Inferior parietal cortex (tissue), 1 donor: ENCODE data around the gene DCLK1.

Source experiments
- DNase-seq: peaks from one replicate; pipeline ENCODE4 v3.0.0-alpha.2; 2016; ENCODE audit errors: extremely low spot score

The DCLK1 gene

DNA sequence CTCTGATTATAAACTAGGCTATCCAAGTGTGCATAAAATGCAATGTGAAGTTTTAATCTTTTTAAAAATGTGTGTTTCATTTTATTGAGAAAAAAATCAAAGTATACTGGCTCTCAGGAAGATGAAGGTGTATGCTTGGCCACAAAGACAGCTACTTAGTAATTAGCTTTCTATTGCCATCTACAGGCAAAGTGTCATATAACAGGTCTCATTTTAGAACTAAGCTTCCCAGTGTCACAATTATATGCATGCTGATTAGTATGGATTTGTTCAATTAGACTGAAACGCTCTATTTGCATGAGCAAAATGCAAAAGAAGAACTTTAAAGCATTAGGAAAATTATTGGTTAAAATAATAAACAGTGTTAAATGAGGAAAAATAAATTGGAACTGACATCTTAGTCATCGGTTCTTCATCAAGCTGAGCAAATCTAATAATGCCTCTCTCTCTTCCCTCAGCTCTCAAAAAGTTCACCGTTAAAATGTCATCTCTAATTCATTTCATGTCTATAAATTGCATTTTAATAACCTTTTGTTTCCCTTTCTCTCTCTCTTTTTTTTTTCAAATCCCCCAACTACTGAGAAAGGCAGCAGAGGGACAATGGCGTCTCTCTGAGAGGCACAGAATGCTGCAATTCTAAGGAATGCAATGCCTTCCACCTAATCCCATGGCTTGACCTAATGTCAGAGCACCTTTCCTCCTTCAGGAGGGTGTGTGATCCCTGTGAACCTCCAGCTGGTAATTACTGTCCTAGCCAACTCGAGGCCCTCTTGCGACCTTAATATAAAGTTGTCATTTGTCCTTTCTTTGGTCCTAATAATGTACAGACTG is 341.6 kb downstream of the DCLK1 start:
- DNase-seq: peak; percentile 61

DNA sequence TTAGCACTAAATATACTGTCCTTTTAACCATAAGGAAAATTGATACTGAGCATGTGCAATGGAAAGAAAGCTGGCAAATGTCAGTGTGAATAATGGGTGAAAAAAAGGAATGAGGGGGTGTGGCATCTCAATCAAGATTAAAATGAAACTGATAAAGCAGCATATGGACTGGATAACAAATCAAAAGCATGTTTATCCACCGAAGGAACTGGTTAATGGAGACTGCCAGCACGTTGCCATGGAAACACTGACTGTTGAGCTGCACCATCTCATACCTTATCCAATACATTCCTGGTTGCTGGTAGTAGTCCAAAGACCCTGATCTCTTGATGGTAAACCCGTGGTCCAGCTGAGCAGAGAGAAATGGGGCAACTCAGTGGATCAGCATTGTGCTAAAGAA is 343.2 kb downstream of the DCLK1 start:
- no peak for DNase-seq

DNA sequence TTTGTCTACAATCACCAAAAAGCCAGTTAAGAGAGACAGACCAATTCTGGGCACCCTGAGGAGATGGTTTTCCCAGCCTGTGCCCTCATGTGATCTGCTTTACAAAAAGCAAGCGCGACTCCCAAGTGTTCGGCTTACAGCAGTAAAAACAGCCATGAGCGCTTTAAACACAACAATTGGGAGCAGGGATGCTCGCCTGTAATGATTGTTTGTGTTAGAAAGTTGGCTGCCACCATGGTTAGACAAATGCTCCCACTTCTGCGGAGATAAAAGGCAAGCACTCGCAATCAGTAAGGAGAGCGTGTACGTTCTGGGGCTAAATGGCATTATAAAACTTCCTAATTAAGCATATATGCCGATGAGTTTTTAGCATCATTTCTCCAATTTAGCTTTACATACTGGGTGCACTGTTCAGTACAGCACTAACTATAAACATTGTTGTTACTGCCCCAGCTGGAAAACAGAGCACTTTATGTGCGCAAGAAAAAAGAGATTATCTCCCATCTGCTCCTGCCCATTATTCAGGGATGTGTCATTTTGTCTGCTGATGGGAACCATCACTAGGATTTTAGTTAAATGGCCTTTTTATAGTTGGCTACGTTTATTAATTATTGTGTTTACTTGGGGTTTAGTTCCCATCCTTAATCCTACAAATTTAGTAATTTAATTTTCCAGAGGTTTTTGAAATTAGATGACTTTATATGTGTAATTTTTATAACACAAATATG is 345.4 kb downstream of the DCLK1 start:
- no peak for DNase-seq

DNA sequence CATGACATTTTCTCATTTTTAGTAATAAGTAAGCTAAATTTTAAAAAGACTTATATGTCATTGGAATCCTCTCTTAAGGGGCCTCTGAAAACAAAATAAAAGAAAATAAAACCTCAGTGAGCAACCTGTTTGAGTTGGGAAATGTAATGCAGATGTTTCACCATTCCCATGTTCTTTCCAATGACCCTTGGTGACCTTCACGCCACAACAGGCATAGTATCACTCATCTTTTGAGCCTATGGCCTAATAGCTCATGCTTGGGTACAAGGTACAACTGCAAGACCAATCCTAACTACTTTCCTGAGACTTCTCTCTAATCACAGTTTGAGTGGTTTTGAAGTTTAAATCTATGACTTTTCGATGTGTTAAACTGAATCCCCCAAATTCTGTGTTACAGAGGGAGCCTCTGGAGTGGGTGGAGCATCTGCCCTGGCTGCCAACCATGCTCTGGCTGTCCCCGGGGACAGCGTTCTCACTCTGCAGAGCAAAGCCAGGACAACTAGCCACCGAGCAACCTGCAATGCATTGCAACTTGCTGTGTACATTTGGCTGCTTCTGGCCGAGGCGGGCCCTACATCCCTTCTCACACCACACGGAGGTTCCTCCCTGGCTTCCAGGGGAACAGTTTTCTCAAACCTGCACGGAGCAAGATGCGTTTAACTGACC is 346.8 kb downstream of the DCLK1 start:
- no peak for DNase-seq

DNA sequence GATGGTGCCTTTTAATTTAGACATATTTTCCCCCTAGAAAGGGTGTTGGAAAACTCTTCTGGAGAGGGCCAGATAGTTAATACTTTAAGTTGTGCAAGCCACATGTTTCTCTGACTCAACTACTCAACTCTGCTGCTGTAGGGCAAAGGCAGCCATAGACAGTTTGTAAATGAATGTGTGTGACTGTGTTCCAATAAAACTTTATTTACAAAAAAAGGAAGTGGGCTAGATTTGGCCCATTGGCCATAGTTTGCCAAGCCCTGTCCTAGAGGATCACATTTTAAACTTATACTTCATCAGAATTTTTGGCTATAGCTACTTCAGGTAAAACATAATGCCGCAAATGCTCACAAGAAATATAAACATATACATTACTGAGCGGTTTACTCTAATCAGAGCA is 348.4 kb downstream of the DCLK1 start:
- DNase-seq: no peak

DNA sequence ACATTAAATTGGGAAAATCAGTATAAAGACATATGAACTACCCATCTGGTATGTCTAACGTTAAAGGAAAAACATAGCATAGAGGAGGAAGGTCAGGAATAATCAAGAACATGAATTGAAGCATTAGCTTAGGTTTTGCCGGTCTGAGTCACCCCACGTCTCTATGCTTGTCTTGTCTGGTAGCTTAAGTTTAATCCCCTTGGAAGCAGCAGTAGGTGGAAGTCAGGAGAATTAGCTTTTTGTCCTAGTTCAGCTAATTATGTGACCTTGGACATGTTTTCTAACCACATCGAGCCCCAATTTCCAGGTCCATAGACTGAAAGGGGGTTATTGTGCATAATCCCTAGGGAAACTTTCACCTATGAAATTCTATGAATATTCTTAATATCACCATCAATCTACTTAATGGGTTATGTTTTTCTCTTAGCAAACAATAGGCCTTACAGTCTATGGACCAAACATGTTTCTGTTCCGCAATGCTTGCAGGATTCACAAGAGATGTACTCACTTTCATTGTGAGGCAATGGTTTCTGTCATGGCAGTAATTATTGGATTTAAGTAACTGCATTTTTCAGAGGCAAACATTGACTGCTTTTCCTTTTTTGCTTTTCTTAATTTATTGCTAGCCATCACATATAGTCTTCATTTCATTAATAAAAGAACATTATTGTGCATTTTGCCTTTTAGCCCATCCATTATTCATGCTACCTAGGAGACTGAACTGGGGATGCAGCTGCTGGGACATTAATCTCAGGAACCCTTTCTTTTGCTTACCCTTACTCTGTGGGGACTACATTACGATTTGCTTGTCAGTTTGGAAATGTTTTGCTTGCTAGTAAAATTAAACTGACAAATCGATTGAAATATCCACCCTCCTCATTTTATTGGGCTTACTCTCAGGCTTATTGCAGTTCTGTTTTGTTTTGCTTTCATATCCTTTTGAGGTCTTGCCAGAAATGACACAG is 349.9 kb downstream of the DCLK1 start:
- DNase-seq: no peak

DNA sequence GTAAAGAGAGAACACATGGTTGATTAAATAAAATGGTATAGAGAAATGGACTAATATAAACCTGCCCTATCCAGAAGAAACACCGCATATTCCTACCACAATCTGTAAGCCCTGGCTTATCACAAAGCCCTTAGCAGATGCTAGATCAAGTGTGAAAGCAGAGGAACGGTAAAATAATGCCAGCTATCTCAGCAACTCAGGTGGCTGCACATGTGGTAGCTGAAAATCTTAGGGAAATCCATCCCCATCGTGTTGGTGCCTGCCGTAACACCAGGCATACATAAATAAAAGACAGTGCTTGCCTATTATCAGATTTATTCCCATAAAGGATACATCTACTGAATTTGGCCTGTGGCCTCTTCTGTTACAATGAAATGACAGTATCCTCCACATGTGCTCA is 350.6 kb downstream of the DCLK1 start:
- DNase-seq: no peak

DNA sequence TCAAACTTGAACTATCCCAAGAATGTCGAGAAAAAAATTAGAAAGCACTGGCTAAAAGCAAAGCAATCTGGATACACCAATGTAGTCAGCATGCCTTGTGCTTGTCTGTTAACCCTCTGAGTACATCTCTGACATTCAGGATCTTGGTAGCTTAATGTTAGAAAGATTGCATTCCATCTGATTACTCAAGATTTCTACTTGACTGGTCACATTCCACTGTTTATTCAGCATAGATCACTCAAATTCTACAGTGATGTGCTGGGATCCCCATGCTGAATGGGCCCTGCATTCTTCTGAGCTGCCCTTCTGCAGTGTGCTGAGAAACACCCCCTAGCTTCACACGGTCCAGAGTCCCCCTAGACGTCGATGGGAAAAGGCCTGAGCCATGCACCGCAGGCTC is 359.3 kb downstream of the DCLK1 start:
- DNase-seq: no peak

DNA sequence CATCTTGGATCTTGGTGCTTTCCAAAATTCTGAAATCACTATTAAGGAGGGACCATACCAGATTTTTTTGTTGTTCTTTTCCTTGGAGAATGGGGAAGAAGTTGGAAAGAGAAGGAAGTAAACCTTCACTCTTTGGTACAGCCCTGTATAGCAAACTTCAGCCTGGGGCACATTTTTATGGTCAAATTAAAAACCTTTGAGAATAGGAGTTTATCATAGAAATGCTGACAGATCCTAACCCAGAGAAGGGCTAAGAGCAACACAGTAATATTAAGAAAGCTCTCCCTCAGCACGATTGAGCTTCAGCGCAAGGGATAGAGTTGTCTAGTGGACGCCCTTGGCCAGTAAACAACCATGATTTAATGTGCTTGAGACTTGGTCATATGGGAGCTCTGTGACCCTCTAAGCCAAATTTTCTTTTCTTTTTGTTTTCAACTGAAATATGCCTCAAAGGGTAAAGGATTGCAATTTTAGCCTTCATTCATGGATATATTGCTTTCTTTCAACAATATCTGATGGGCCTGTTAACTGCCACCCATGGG is 360.4 kb downstream of the DCLK1 start:
- DNase-seq: no peak

DNA sequence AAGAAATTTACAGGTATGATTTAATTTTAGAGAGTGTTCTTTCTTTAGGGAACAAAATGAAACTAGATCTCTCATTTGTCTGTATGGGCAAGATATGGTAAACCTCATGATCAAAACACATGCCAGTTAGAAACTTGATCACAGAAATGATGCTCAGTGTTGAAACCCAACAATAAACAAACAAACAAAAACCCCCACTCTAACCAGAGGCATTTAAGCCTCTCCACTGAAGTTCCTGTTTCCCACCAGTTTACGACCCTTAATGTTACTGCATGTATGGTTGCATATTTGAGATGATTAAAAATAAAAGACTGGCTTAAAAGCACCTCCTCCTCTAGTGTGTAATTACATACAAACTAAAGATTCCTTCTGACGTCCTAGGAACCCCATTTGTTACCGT is 361.4 kb downstream of the DCLK1 start:
- DNase-seq: no peak

DNA sequence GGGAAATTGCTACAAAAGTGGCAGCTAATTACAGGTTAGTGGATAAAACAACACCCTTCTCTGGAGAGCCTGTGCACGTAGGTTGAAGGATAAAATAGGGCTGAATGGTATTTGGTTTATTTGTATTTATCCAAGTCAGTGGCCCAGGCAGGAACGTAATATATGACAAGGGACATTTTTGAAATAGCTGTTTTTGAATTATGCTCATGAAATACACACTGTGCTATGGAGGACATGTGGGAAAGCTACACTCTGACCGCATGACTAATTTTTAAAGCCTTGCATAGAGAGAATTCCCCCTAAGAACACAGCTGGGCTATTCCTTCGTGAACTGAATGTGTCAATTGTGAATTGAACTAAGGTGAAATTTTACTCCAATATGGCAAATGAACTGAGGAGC is 362.6 kb downstream of the DCLK1 start:
- DNase-seq: no peak

DNA sequence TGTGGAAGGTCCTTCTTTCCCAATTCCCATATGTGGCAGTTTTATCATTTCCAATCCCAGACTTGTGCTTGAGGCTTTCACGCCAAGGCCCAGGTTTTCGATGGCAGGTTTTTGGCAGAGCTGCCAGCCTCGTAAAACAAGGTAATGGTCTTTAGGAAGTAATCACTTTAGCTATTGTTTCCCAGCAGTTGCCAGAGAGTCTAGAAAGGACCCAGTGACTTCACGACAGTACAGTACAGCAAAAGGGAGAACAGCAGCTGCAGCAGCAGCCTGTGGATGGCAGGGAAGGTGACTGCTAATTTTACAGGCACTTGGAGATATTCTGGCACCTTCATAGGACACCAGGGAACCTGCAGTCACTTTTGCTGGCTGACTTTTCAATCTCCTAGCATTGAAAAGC is 363.1 kb downstream of the DCLK1 start:
- no peak for DNase-seq

DNA sequence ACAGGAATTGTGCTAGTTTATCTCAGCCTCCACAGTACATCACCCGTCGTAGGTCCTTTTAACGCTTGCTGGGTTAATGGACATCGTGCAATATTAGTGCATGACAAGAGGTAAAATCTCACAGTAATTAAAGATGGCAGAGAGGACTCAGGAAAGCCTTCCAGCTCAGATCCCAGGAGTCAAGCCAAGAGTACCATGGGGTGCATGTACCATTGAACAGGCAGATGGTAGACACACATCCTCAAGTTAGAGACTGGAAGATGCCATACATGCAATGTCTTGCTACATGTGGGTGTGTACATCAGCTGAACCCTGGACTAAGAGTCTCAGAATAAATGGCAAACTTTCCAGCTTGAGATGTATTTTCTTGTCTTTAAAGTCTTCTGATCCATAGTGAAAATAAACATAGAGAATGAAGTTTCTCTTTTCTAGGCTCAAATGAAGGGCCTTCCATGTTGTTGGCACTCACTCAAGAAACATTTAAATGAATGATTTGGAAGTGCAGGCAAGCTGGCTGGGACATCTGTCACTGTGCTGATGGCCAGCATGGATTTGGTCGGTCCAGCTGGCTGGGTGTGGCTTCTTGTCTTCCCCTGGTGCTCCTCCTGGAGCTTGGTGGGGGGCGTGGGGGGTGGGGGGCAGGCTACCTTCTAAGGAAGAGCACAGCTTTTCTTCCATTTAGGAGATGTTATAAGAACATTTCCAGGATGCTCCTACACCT is 363.8 kb downstream of the DCLK1 start:
- no peak for DNase-seq

DNA sequence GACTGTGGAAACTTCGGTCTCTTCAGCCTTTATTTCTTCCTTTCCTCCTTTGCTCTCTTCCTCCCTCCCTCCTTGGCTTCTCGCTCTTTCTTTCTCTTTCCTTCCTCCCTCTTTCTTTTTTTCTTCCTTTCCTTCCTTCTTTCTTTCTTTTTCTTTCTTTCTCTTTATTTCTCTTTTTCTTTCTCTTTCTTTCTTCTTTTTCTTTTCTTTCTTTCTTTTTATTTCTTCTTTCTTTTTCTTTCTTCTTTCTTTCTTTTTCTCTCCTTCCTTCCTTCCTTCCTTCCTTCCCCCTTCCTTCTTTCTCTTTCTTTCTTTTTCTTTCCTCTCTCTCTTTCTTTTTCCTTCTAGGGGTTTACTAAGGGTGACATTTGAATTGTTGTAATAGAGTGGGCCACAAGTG is 364.5 kb downstream of the DCLK1 start:
- DNase-seq: no peak

DNA sequence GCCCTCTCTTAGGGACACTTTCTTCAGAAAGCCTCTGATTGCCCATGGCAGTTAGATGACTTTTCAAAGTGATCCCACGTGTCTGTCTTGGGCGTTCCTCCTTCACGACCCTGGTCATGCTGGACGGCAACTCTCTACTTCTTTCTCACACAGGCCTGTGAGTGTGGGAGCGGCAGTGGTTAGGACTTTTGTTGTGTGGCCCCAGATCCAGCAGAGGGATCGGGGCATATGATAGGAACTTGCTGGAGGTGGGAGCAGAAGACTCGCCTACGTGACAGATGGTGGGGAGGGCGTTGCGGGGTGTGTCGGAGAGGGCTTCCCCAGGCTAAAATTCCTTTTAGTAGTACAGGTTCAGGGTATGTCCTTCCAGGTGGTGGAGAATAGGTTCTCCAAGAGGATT is 365.2 kb downstream of the DCLK1 start:
- DNase-seq: no peak

DNA sequence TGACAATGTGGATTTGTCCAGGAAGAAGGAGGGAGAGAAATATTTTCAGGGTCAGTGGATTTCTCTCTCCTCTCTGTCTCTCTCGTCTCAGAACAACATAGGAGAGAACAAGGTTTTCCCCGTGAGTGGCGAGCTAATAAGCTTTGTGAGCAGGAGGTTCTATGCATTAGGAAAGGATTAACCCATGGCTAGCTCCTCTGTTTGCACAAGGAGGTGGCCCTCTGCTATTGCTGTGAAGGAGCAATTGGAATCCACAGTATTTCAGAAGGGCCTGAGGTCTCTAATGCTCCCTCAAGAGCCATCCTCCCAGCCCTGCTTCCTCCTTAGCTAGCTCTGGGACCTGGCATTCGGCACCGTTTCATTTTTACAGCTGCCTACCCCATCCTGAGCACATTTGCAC is 365.8 kb downstream of the DCLK1 start:
- DNase-seq: no peak

DNA sequence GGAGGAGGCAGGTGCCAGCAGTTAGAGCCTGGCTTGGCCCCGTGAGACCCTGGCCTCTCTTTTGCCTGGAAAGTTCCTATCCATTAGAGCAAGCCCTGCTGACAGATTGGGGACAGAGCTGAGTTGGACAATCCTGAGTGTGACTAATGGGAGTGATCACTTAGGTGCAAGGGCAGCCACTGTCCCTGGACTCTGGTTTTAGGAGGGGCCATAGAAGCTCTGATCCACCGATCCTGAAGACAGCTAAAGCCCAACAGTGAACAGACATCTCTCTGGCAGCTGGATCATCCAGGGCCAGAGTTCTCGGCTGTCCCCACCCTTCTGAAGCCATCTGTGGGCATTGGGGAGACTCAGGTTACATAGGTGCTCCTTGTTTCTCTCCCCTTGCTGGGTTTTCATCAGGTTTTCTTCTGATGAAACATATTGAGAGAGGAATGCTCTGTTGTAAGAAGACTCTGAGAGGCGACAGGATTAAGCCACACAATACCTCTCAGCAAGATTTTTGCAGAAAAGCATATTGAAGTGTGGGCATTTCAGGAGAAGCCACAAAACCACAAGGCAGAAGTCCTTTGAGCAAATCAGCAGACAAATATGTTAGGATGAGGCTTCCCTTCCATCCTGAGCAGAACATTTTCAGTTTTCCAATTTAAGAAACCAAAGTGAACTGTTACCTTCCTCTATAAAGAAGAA is 366.7 kb downstream of the DCLK1 start:
- DNase-seq: no peak

DNA sequence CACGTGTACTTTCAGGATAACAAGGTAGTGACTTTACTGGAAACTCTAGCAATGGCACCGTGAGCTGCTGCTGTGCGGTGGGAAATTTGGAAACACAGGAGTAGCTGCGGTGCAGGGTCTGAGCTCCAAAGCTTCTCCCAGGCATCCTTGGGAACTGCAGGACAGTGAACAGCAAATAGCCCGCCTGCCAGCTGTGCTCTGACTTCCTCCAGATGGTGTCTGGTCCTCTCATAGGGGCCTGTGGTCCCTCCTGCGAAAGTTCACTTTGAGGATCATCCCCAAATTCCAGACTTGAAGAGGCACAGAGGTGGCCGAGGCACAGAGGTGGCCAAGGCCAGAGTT is 367.4 kb downstream of the DCLK1 start:
- DNase-seq: no peak

DNA sequence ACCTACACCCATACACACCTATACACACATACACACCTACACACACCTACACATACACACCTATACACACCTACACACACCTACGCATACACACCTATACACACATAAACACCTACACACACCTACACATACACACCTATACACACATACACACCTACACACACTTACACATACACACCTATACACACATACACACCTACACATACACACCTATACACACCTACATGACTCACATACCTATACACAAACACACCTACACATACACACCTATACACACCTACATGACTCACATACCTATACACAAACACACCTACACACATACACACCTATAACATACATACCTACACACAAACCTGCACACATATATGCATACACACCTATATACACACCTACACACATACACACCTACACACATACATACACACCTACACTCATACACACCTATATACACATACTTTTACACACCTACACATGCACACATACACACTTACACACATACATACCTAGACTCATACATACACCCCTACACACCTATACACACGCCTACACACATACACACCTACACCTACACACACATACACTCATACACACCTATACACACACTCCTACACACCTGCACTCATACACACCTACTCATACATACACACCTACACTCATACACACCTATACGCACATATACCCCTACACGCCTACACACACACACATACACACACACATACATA is 368.0 kb downstream of the DCLK1 start:
- DNase-seq: no peak
